Astrocyte of the spinal cord (primary cell): Measurements from ENCODE around the gene UBXN1.
"Not testable (repeated sequence)": the region's sequence is repeated elsewhere in the genome, so short reads cannot be mapped to it uniquely, and the experiment has no call there.

Experiments
- DNase-seq: peaks from one replicate; pipeline ENCODE4 v3.0.0; 2011; ENCODE audit warnings: low read depth, low spot score
- H3K4me3 ChIP-seq: 2 replicates; pipeline ENCODE4 v1.5.1; 2011; ENCODE audit warnings: low read depth, mild to moderate bottlenecking, low read length, moderate library complexity
- CTCF ChIP-seq: IDR thresholded peaks from 2 replicates; pipeline ENCODE4 v1.5.1; 2012; ENCODE audit warnings: low read depth, mild to moderate bottlenecking, low read length, inconsistent platforms
- in situ Hi-C: cut with HindIII; loops from 2 replicates; pipeline ENCODE4 v1.10.0; 2017; ENCODE audit warnings: low sequenced_read_pairs

UBXN1 gene

DNA sequence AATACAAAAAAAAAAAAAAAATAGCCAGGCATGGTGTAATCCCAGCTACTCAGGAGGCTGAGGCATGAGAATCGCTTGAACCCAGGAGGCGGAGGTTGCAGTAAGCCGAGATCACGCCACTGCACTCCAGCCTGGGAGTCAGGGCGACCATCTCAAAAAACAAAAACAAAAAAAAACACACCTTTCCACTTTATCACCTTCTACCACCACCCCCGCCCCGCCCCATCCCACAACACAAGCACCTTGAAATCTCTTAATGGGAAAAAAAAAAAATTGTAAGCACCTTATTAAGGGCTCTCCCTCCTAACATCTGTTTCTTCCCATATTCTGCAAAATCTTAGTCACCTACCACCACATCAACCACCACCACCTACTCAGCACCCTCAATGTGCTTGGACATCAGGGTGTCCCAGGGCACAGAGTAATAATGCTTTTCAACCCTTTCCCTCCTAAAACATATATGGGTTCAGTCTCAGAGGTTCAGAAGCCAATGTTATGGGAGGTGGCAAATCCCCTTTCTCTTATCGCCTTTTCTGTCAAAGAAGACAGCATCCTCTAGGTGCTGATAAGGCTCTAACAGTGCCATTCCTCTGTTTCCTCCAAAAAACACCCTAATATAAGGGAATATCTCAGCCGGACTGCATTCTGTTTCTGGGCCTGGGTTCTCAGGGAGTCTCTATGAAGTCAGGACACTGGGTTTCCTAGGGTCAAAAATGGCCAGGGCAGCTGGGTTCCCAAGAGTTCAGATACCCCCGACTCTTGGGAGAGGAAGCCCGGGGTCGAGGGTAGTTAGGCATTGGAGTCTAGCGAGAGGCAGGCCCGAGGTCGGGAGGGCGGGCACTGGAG lies 26.5 kb downstream of the UBXN1 start:
- no peak for DNase-seq
- no peak for TF ChIP-seq CTCF
- in situ Hi-C loops = no loop called here
- H3K4me3 ChIP-seq = peak overlapping the region; percentile 80

DNA sequence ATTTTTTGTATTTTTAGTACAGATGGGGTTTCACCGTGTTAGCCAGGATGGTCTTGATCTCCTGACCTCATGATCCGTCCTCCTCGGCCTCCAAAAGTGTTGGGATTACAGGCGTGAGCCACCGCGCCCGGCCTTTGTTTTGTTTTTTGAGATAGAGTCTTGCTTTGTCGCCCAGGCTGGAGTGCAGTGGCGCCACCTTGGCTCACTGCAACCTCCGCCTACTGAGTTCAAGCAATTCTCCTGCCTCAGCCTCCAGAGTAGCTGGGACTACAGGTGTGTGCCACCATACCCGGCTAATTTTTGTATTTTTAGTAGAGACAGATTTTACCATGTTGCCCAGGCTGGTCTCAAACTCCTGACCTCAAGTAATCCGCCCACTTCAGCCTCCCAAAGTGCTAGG lies 28.6 kb downstream of the UBXN1 start:
- H3K4me3 ChIP-seq, in situ Hi-C loops, DNase-seq: not testable (repeated sequence)

GRCh38 chr11:62649486-62649885 lies 29.4 kb downstream of the UBXN1 start:
- DNase-seq = no peak
- no peak overlapping the region for H3K4me3 ChIP-seq
- TF ChIP-seq CTCF = no peak
- in situ Hi-C loops = no loop called here

DNA sequence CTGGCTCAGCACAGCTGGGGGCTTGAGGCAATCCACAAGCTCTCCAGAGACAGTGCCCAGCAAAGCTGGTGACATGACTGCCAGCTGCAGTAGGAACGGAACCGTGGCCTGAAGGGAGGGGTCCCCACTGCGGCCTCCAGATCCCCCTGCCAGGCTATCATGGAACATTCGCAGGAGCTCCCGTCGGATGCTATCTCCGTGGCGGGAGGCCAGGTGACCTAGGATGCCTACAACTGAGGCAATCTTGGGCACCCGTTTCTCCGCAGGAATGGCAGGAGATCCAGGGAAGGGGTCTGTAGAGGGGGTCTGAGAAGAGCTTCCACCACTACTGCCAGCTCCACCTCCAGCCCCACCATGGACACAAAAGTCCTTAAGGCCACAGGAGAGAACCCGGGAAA lies 29.9 kb downstream of the UBXN1 start:
- H3K4me3 ChIP-seq = no peak overlapping the region
- in situ Hi-C loops = no loop called here
- no peak for TF ChIP-seq CTCF
- DNase-seq = no peak

DNA sequence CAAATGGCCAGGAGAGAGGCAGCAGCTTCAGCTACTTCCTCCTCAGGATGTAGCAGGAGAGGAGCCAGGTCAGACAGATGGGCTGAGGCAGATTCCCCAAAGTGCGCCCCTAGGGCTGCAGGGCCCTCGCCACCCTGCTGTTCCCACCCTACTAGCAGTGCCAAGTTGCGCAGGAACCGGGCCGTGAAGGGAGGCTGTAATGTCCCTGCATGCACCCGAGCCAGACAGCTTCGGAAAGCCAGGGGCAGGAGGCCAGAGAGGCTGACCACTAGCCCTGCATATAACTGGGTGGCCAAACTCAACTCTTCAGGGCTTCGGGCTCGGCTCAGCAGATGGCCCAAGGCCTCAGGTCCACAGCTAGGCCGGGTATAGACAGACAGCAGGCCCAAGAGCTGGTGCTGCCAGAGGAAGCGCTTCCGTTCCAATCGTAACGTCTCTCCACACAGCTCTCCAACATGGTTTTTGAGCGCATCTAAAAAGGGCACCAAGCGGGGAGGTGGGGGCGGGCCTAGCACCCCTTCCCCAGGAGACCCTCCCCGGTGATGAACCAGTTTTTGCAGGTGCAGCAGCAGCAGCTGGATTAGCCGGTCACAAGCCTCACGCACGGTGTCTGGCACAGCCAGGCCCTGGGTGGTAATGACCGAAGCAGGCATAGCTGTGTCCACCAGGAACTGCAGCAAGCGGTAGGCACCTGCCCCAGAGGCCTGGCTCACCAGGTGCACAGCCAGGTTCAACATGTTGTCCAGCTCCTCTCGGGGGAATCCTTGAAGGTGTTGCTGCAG lies 30.5 kb downstream of the UBXN1 start:
- DNase-seq = no peak
- TF ChIP-seq CTCF = no peak

GRCh38 chr11:62647609-62648005 lies 31.3 kb downstream of the UBXN1 start:
- in situ Hi-C loops = no loop called here
- no peak for TF ChIP-seq CTCF
- H3K4me3 ChIP-seq = no peak overlapping the region
- DNase-seq = no peak

More for the DNA sequence above, 30.5 kb downstream of the UBXN1 start:
- H3K4me3 ChIP-seq = no peak overlapping the region
- in situ Hi-C loops = no loop called here
